HFFc6 (cell line): ENCODE results near the gene CDC42BPG. TPM values are rescaled to one million over a fixed set of nuclear protein-coding genes. Genes with fewer than 3 reads are reported as not detected.

Experiments used
- DNase-seq: peaks from one replicate; pipeline ENCODE4 v3.0.0-alpha.2; 2018
- H3K27ac Mint-ChIP-seq: 2 replicates; pipeline ENCODE4 v1.8.0; 2020; ENCODE audit warnings: mild to moderate bottlenecking, mixed read lengths
- H3K27me3 Mint-ChIP-seq: 2 replicates; pipeline ENCODE4 v1.8.0; 2021; ENCODE audit warnings: mild to moderate bottlenecking, moderate library complexity, mixed read lengths; ENCODE audit not compliant: insufficient read depth
- H3K36me3 Mint-ChIP-seq: 2 replicates; pipeline ENCODE4 v1.8.0; 2021; ENCODE audit warnings: low read depth, mixed read lengths
- H3K4me1 Mint-ChIP-seq: 2 replicates; pipeline ENCODE4 v1.8.0; 2020; ENCODE audit warnings: low read depth, mixed read lengths
- H3K4me3 Mint-ChIP-seq: 2 replicates; pipeline ENCODE4 v1.8.0; 2020; ENCODE audit warnings: mild to moderate bottlenecking, moderate library complexity, mixed read lengths
- H3K9me3 Mint-ChIP-seq: 2 replicates; pipeline ENCODE4 v1.8.0; 2020; ENCODE audit warnings: mild to moderate bottlenecking, mixed read lengths
- CTCF ChIP-seq: fragments of 200-600 bp; sonication (generic); IDR thresholded peaks from 2 replicates; pipeline ENCODE4 v1.5.0; 2021; ENCODE audit warnings: antibody characterized with exemption, mild to moderate bottlenecking
- total RNA-seq, 6 experiments: library from RNA; stranded (reverse); fragmentation: NEBNext Ultra II Directional; extraction: Animal tissue kit (Norgen Biotek cat#: 25700); gene quantifications; 2 replicates in 1 of 6; 3 replicates in 5 of 6; pipeline ENCODE4 v1.2.3, GENCODE V29; 2021

Gene CDC42BPG
- total RNA-seq, 6 experiments from 2014 or later, result 0.02 to 0.21 (median 0.05) TPM; not detected in 1

- H3K27me3 Mint-ChIP-seq, result no peaks in the 10 kb centered on the region; the same call in 1 of the 2 replicates
- H3K36me3 Mint-ChIP-seq, result no peaks in the 10 kb centered on the region
- H3K4me3 Mint-ChIP-seq, result peak overlapping the region; percentile 82
- peak; percentile 99 for TF ChIP-seq CTCF
- H3K9me3 Mint-ChIP-seq, result no peaks in the 10 kb centered on the region
- peaks cover 25% of the 10 kb centered on the region for H3K4me1 Mint-ChIP-seq
- peak overlapping the region; percentile 64 for H3K27ac Mint-ChIP-seq
- DNase-seq, result no peak
Observed at GRCh38 chr11:64887757-64888405, 43.4 kb upstream of the CDC42BPG start.

- TF ChIP-seq CTCF, result no peak
- H3K4me1 Mint-ChIP-seq, result peaks cover 25% of the 10 kb centered on the region
- H3K36me3 Mint-ChIP-seq, result no peaks in the 10 kb centered on the region
- no peaks in the 10 kb centered on the region for H3K9me3 Mint-ChIP-seq
- H3K27ac Mint-ChIP-seq, result no peak overlapping the region
- H3K4me3 Mint-ChIP-seq, result no peak overlapping the region; the same call in 1 of the 2 replicates
- no peaks in the 10 kb centered on the region; the same call in 1 of the 2 replicates for H3K27me3 Mint-ChIP-seq
- no peak for DNase-seq
Observed at GRCh38 chr11:64887234-64887756, 42.8 kb upstream of the CDC42BPG start.

GRCh38 chr11:64885367-64886286 lies 41.2 kb upstream of the CDC42BPG start:
- H3K27ac Mint-ChIP-seq, result peak overlapping the region; percentile 44; the same call in 1 of the 2 replicates
- DNase-seq, result no peak
- H3K4me3 Mint-ChIP-seq, result no peak overlapping the region
- H3K36me3 Mint-ChIP-seq, result no peaks in the 10 kb centered on the region
- H3K9me3 Mint-ChIP-seq, result no peaks in the 10 kb centered on the region
- TF ChIP-seq CTCF, result no peak
- H3K4me1 Mint-ChIP-seq, result peaks cover 29% of the 10 kb centered on the region
- no peaks in the 10 kb centered on the region; the same call in 1 of the 2 replicates for H3K27me3 Mint-ChIP-seq

- Mint-ChIP-seq H3K36me3 (no peaks in the 10 kb centered on the region), H3K4me1 (peaks cover 46% of the 10 kb centered on the region), H3K27me3 (no peaks in the 10 kb centered on the region; the same call in 1 of the 2 replicates), H3K9me3 (no peaks in the 10 kb centered on the region), H3K27ac (no peak overlapping the region), H3K4me3 (no peak overlapping the region)
- DNase-seq, result no peak
- no peak for TF ChIP-seq CTCF
Observed at GRCh38 chr11:64884019-64884418, 39.6 kb upstream of the CDC42BPG start.

GRCh38 chr11:64883575-64883974 lies 39.1 kb upstream of the CDC42BPG start:
- no peak for TF ChIP-seq CTCF
- no peaks in the 10 kb centered on the region for H3K9me3 Mint-ChIP-seq
- no peaks in the 10 kb centered on the region; the same call in 1 of the 2 replicates for H3K27me3 Mint-ChIP-seq
- no peak overlapping the region for H3K4me3 Mint-ChIP-seq
- no peak for DNase-seq
- peaks cover 48% of the 10 kb centered on the region for H3K4me1 Mint-ChIP-seq
- no peak overlapping the region for H3K27ac Mint-ChIP-seq
- H3K36me3 Mint-ChIP-seq, result no peaks in the 10 kb centered on the region
